ENCODE results near the gene ULK4.
"Not testable (repeated sequence)": the region's sequence is repeated elsewhere in the genome, so short reads cannot be mapped to it uniquely, and the experiment has no call there.

The ULK4 gene

DNA sequence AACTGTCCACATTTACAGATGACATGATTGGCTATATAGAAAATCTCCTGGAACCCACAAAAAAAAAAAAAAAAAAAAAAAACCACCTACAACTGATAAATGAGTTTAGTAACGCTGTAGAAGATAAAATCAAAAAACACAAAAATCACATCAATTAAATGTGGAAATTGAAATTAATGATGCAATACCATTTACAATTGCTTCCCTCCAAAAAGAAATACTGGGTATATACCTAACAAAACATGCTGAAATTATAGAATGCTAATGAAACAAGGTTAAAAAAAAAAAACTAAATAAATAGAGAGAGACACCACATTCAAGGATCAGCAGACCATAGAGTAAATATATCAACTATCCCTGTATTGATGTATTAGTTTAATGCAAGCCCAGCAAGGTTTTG lies 215.7 kb downstream of the ULK4 start:
- DNase-seq = no peak

DNA sequence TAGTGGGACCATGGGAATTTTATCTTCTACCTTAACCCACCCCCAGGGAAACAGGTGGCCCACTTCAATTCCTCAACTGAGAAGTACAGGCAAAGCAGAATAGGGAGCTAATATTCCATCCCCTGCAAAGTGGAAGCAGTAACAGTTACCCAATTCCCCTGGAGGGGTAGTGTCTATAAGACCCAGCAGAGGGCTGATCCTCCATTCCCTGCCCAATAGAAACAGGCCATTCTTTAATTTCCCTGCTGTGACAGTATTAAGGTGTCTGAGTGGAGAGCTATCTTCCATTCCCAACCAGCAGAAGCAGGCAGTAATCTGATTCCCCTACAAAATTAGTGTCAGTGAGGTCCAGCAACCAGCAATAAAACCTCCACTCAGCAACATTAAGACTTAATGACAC lies 219.8 kb downstream of the ULK4 start:
- no peak for DNase-seq

DNA sequence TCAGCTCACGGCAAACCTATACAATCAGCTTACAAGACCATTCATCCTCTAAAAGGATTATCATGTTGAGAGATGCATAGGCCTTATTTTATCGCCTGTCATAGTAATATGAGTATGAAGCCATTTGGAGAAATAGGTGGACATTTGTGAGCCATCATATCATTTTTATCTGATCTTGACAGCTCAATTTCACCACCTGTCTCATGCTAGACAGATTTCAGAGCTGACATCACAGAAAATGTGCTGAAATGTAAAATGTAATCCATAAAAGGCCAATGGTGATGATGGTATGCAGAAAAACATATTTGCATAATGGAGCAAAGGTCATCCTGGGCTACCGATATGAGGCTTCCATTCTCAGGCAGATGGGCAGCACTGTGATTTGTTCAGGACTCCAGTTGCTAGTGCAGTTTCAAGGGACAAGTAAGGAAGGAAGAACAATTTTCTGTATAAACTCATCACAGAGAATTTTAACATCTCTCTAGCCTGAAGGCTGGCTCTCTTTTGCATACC lies 221.5 kb downstream of the ULK4 start:
- no peak for DNase-seq

DNA sequence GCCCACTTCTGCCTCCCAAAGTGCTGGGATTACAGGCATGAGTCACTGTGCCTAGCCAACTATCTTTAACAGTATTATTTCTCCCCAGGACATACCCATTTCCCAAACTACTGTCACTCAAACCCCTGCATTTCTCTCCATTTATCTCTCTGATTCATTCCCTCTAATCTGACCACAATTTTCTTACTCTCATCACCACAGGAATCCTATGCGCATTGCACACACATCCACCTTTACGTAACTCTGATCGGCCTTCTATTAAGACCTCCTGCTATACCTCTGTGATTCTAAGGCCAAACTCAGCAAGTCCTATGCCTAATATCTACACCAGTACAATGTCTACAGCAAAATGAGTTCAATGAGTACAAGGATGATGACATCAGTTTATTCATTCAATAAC lies 235.0 kb downstream of the ULK4 start:
- DNase-seq = no peak

DNA sequence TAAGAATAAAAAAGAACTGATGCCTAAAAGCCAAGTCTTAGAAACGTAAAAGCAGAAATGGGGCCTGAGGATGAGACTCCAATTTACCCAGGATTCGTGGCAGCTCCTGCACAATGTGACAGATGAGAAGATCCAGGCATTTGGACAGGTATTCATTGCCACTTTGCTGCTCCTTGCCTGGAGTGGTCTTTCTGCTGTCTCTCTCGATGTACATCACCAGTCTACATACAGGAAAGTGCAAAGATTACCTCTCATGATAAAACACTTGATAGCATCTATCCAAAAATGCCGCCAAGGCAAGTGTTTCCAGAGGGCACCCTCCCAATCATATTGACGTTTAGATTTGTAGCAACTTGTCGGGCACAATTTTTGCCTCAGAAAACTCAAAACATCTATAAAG lies 244.3 kb downstream of the ULK4 start:
- no peak for DNase-seq

DNA sequence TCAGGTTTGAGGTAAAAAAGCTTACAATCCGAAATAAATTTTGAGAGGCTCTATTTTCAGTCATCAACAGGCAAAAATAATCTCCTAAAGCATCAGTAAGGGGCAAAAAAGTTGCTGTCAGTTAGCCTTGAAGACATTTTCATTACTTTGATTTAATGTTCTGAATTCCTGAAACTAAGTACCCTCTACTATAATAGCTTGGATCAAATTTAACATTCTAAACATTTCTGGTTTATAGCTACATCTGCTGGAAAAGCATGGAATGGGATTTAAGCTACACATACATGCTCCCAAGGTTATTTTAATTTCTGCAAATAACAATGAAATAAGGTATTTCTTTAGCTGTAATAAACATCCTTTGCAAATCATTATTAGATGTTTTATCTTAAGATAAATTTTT lies 245.4 kb downstream of the ULK4 start:
- no peak for DNase-seq

DNA sequence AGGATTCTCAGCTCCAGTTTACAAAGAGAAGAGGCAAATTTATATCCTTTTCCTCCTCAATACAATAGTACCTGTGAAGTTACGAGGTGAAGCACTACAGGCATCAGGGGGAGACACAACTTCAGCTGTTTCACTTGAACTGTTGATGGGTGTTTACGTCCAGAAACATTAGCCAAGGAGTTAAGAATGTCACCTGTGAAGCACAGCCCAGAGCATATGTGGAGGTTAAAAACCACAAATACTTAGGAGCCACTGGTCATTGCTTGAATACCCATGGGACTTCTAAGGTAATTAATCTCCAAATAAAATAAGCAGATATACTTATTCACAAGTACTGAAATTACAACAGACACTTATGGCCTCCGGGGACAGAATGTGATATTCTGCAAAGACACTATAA lies 246.5 kb downstream of the ULK4 start:
- no peak for DNase-seq

DNA sequence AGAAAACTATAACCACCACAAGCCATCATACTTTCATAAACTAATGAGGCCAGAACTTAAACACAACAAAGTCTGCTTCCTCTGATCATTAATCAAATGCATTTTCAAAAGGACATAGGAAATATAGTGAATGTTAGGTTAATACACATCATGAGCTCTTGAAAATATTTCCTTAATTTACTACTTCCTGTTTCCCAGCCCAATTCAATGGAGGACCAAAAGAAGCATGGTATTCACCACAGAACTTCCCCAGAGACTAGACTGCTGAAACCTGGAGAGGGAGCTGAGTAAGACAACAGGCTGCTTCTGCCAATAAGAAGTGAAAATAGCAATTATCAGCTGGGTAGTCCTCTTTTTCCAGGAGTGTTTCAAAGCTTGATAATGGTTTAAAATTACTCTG lies 250.3 kb downstream of the ULK4 start:
- DNase-seq = no peak

DNA sequence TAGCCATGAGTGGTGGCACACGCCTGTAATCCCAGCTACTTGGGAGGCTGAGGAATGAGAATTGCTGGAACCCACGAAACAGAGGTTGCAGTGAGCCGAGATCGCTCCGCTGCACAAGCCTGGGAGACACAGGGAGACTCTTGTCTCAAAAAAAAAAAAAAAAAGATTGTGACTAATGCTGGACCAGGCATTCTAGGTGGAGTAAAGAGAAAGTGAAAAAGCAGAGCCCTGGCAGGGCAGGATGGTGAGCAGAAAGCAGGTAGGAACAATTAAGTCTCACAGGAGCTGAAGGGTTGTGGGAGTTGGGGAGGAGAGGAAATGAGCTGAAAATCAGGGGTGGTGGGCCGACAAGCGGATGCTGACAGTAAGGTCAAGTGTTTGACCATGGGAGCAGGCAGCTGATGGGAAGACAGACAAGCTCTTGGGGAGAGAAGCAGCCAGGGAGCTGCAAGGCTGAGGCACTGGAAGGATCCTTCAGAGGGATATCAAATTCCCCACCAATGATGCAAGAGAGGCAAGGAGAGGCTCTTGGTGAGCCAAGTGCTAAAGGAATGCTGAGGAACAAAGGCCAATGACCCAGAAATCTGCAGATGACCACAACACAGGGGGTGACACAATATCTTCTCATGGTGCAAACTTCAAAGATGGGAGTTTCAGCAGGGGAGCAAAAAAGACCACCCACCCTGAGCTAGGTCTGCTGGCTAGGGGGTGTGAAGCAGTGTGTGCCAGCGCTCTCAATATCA lies 251.1 kb downstream of the ULK4 start:
- no peak for DNase-seq

DNA sequence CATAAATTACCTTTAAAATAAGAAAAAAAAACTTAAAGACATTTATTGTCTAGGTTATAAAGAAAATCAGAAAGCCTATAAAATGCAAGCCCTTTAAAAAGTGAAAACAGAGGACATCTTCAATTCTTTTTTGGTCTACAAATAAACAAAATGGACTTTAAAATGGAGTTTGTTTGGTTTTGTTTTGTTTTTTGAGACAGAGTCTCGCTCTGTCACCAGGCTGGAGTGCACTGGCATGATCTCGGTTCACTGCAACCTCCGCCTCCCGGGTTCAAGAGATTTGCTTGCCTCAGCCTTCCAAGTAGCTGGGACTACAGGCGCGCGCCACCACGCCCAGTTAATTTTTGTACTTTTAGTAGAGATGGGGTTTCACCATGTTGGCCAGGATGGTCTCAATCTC lies 252.7 kb downstream of the ULK4 start:
- not testable (repeated sequence) for DNase-seq

DNA sequence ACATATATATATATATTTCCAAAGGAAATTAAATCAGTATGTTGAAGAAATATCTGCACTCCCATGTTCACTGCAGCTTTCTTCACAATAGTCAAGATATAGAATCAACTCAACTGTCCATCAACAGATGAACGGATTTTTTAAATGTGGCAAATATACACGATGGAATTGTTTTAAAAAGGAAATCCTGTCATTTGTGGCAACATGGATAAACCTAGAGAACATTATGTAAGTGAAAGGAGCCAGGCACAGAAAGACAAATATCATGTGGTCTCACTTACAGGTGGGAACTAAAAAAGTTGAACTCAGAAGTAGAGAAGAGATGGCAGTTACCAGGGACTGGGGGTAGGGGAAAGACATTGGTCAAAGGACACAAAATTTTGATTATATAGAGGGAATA lies 253.7 kb downstream of the ULK4 start:
- no peak for DNase-seq

DNA sequence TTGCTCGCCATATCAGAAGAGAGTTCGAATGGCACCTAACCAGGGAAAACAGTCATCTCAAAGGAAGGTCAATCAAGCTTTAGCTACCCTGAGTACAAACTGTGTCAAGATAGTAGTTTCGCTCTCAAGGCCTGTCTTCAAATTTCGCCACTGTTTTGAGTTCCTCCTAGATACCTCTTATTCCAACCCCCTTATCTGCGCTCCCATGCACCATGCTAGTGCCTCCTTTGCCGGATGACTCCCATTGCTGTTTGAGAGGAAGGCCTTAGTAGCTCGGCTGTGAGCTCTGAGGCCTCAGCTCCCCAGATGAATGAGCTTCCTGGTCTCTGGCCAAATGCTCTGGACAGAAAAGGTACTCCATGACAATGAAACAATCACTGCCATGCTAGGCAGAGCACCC lies 256.0 kb downstream of the ULK4 start:
- no peak for DNase-seq

DNA sequence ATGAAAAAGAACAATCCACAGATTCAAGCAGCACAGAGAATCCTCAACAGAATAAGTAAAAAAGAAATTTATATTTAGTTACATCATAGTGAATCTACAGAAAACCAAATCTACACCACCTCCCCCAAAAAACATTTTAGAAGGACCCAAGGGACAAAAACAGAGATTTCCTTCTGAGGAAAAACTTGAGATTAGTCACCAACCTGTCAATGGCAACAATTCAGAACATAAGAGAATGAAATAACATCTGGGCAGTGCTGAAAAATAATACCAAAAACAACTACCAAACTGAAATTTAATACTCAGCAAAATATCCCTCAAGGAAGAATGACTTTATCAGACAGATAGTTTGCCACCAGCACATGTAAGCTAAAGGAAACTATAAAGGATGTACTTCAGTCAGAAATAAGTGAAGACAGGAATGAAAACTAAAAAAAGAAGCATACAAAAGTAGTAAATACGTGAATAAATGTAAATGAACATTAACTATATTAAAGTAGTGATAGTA lies 260.7 kb downstream of the ULK4 start:
- no peak for DNase-seq

DNA sequence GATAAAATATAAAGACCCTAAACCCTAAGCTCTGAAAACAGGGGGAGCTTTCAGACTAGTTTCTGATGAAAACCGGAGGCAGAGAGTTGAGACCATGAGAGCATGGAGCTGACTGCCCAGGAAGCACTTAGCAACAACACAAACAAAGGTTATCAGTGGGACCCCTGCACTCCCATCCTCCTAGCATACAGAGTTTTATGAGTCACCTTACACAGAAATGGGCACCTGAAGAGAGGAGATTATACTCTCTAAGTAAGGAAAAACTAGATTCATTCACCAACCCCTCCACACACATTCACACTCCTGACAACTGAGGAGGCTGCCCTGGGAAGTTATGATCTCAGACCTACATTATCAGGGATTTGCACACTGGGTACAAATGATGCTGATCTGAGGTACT lies 261.7 kb downstream of the ULK4 start:
- no peak for DNase-seq

DNA sequence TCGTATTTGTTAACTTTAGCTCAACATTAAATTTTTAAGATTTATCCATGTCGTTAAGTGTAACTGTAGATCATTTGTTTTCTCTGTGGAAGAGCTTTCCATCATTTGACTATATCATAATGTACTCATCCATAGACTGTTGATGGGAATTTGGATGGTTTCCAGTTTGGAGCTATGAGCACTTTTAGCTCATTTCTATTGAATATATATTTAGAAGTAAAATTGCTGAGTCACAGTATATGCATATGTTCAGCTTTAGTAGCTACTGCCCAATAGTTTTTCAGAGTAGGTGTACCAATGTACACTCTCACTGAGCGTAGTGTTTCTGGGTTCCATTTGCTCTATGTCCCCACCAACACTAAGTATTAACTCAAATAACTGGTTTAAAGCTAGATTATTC lies 263.0 kb downstream of the ULK4 start:
- DNase-seq = no peak

DNA sequence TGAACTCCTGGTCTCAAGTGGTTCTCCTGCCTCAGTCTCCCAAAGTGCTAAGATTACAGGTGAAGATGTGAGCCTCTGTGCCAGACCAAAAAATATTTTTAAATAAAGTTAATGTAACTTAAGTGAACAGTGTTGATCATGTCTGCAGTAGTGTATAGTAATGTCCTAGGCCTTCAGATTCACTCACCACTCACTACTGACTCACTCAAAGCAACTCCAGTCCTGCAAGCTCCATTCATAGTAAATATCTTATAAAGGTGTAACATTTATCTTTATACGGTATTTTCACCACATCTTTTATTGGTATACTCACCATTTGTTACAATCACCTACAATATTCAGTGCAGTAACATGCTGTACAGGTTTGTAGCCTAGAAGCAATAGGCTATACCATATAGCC lies 264.2 kb downstream of the ULK4 start:
- no peak for DNase-seq

DNA sequence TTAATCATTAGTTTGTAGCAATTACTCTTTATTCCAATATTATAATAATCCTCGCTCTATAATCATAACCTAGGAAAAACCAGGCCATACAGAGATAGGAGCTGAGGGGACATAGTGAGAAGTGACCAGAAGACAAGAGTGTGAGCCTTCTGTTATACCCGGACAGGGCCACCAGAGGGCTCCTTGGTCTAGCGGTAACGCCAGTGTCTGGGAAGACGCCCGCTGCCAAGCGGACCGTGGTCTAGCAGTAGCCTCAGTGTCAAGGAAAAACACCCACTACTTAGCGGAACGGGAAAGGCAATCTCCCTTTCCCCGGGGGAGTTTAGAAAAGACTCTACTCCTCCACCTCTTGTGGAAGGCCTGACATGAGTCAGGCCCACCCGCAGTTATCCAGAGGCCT lies 266.1 kb downstream of the ULK4 start:
- not testable (repeated sequence) for DNase-seq

DNA sequence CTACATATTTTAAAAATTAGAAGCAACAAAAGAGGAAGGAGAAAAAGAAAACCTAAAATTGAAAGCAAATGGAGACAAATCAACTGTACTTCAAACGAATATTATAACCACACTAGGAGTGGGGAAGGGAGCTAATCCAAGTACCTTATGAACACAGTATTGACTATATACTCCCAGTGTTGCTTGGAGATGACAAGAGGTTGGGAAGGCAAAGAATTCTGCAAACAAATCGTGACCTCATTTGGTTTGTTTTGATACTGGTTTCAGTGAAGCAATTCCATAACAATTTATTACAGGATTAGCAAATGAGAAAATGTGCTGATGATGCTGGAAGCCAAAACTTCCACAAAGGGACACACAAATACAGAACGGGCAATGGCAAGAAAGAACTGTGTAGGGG lies 268.1 kb downstream of the ULK4 start:
- DNase-seq = no peak

DNA sequence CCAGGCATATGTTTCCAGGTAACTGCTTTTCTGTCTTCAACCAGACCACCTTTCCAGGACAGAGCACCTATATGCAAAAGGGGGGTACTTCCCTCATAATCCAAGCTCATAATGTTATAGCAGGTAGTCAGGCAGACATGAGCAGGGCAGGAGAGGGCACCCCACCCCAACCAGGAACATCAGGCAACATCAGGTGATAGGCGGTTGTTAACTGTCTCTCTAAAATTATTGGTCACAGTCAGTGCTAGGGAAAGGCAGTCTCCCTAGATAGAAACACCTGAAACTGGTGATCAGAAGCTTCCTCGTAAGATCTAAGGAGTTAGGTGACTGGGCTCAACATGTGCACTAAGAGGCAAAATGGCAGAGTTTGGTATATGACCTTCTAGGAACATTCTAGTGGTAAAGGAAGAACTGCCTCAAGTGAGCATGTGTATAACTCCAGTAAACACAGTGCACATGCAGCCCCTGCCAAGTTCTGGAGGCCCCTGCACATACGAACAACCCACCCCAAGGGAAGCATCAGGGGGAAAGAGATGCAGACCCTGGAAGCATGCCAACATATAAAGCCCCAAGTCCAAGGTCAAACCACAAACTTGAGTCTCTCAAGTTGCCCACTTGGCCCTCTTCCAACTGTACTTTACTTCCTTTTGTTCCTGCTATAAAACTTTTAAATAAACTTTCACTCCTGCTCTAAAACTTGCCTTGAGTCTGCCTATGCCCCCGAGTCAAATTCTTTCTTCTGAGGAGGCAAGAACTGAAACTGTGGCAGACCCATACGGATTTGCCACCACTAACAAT lies 270.9 kb downstream of the ULK4 start:
- no peak for DNase-seq

DNA sequence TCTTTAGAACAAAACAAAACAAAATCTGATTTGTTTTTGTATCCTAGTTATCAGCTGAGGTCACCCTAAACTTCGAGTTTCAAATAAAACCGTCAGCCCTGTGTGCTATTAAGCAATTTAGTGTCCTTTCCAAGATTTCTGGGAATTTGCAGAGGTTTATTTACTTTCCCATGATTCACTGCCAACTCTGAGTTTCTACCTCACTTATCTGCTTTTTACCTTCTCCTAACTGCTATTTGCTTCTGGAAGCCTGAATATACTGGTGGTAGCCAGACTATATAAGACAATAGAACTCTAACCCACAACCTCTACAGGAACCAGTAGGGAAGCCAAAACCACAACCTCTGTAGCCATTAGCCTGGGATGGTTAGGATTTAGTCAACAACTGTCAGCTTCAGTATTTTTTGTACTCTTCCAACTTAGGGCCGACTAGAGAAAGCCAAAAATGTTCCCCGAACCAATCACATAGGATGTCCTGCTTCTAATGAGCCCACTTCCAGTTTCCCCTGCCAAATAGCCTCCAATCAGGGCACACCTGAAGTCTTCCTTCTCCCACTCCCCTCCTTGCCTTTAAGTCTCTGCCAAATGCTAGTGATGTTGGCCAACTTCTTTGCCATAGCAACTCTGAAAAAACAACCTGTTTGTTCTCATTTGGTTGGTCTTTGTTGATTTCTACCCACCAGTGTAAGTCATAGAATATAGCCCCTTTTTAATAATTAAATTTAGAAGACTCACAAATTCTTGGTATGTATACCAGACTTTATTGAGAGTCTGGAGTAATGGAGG lies 273.1 kb downstream of the ULK4 start:
- DNase-seq = no peak

DNA sequence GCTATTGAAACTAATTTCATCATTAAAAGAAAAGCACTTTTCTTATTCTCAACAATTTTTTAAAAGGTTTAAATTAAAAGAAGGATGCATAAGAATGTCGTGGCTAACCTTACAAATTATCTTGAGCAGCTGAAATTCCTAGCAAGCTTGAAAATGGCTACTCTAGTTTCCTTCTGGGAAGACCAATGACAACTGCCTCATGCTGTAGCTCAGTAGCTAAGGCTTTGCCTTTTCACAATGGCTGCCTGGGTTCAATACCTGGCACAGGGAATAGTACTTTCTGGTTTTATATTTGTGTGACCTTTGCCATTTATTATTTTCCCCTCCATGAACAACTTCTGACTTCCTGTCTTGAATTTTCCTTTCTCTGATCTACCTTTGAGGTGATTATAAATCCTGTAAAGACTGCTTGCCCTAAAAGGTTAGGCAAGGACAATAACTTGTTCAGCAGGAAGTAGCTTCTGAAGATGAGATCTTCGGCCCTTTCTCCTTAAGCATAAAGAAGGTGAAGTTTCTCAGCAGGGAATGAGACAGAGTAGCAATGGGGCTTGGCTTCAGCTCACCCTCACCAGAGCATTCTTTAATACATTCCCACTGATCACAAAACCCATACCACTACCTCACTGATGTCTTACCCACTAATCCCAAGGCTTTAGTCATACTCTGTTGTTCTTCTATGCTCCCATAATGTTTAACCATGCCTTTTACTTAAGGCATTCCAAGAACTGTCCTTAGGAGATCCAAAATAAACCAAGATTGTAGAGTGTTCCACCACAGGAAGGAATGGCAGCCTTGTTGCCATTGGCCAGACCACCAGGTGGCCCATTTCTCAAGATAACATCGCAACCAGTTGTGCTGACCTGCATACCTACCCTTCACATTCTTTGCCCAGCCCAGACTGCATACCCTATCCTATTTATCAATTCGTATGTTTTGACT lies 276.8 kb downstream of the ULK4 start:
- no peak for DNase-seq

DNA sequence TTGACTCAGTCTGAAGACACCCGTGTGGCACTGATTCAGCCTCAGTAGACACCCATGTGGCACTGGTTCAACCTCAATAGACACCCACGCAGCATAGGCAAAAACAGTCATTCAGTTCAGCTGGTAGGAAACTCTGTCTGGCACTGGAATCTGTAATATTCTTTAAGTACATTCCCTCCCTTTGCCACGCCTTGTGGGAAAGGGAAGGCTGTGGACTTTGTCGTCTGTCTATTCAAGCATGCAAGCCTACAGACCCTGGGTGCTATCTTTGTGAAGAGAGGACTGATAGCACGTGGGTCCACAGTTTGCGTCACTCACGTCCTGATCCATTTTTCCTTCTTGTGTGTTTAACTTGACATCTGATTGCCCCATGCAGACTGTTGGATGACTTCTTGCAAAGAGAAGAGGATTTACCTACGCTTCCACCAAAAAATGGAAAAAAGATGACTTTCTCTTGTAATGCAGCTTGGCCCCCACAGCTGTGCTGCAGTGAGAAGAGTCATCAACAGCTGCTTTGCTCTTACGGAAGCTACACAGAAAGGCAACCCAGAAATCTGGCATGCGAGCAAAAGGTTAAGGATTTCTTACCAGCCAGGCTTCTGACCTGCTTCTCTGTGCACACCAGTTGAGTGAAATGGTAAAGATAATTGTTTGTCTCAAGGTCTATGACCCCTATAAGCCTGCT lies 278.1 kb downstream of the ULK4 start:
- DNase-seq = no peak

Data from NCI-H1930 (cell line).